Measurements from ENCODE around the gene CENPC.

DNA sequence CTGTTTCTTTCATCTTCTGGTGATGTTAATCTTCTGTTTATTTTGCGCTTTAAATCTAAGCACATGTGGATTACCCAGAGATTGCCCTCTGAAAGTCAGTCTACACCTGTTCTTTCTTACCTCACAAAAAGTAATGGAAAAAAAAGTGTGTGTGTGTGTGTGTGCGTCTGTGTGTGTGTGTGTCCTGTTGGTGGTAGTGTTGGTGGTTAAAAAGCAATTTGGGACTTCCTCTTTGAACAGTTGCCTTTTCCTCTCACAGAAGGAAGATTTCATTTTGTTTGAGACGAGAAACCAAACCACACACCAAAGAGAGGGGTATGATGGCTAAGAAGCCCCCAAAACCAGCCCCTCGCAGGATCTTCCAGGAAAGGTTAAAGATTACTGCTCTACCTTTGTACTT lies 13.2 kb upstream of the CENPC start, which contains the start of gene STAP1:
- TF ChIP-seq, protein P1, sequence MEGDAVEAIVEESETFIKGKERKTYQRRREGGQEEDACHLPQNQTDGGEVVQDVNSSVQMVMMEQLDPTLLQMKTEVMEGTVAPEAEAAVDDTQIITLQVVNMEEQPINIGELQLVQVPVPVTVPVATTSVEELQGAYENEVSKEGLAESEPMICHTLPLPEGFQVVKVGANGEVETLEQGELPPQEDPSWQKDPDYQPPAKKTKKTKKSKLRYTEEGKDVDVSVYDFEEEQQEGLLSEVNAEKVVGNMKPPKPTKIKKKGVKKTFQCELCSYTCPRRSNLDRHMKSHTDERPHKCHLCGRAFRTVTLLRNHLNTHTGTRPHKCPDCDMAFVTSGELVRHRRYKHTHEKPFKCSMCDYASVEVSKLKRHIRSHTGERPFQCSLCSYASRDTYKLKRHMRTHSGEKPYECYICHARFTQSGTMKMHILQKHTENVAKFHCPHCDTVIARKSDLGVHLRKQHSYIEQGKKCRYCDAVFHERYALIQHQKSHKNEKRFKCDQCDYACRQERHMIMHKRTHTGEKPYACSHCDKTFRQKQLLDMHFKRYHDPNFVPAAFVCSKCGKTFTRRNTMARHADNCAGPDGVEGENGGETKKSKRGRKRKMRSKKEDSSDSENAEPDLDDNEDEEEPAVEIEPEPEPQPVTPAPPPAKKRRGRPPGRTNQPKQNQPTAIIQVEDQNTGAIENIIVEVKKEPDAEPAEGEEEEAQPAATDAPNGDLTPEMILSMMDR (IDR thresholded peaks at IDR 0.05; ENCODE audit: low read depth, low read length) = peak; percentile 46
- TF ChIP-seq EZH2phosphoT487 (IDR thresholded peaks at IDR 0.05; ENCODE audit: low read depth) = no peak

All from OCI-LY3 (cell line).